22Rv1 (cell line): ENCODE data around the gene MISP.

ENCODE experiments used
- ZFX ChIP-seq: fragments of 450-650 bp; IDR thresholded peaks from 2 replicates; pipeline ENCODE4 v1.6.1; 2017; ENCODE audit warnings: antibody characterized with exemption, borderline replicate concordance
- TF ChIP-seq, protein P1 (sequence below): fragments of 450-650 bp; IDR thresholded peaks from 2 replicates; pipeline ENCODE4 v1.5.1; 2017; ENCODE audit warnings: mild to moderate bottlenecking

DNA sequence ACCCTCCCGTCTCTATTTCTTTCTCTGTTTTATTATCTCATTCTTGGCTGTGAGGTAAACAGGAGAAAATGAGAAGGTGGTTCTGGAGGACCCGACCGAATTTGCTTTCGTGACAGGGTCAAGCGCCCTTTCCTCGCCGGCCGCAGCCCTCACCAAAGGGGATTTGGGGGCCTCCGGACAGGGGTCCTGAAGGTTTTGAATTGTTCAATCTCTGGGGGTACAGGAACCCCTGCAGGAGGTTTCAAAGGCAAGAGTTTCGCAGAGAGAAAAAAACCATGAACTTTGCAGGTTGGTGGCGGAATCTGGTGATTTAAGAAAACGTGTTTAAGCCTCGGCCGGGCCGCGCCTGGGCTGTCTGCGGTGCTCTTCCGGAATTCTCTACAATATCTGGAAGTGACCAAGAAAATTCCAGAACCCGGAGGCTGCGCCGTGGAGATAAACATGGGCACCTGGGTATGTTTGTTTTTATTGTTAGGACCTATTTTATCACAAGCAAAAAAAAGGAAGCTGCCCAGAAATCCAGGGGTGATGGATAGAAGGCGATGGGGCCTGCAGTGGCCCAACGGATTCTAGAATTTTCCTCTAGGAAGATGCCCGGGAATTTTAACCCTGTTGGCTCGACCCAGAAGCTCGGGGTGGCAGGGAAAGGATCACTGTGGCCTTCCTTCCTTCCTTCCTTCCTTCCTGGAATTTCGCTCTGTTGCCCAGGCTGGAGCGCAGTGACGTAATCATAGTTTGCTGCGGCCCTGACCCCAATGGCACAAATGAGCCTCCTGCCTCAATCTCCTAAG, 32.2 kb downstream of the MISP start:
- TF ChIP-seq, protein P1, sequence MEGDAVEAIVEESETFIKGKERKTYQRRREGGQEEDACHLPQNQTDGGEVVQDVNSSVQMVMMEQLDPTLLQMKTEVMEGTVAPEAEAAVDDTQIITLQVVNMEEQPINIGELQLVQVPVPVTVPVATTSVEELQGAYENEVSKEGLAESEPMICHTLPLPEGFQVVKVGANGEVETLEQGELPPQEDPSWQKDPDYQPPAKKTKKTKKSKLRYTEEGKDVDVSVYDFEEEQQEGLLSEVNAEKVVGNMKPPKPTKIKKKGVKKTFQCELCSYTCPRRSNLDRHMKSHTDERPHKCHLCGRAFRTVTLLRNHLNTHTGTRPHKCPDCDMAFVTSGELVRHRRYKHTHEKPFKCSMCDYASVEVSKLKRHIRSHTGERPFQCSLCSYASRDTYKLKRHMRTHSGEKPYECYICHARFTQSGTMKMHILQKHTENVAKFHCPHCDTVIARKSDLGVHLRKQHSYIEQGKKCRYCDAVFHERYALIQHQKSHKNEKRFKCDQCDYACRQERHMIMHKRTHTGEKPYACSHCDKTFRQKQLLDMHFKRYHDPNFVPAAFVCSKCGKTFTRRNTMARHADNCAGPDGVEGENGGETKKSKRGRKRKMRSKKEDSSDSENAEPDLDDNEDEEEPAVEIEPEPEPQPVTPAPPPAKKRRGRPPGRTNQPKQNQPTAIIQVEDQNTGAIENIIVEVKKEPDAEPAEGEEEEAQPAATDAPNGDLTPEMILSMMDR = no peak
- no peak for TF ChIP-seq ZFX
